HEK293T (cell line): Measurements from ENCODE around the gene PLEKHA7.

ENCODE experiments used
- SP1 ChIP-seq: fragments of 450-650 bp; IDR thresholded peaks from 2 replicates; pipeline ENCODE4 v1.6.1; 2017
- TARDBP ChIP-seq: fragments of 450-650 bp; IDR thresholded peaks from 2 replicates; pipeline ENCODE4 v1.6.1; 2016

- no peak for TF ChIP-seq TARDBP
- no peak for TF ChIP-seq SP1
These were observed 22.7 kb upstream of the PLEKHA7 start for GRCh38 chr11:17036666-17037658.
